SU-DHL-6 (cell line): ENCODE results near the gene IFI35.

Experiments used
- CTCF ChIP-seq: fragments of 200-600 bp; sonication (generic); IDR thresholded peaks from one replicate; pipeline ENCODE4 v1.5.1; 2017; ENCODE audit warnings: antibody characterized with exemption, mild to moderate bottlenecking, low read length, moderate library complexity; ENCODE audit not compliant: insufficient read depth, poor library complexity, severe bottlenecking
- EZH2phosphoT487 ChIP-seq: fragments of 200-600 bp; sonication (generic), shearing (Covaris generic); conservative IDR thresholded peaks from 2 replicates; pipeline ENCODE4 v1.6.1; 2018; ENCODE audit warnings: mild to moderate bottlenecking, antibody characterized with exemption, low read length, moderate library complexity, mixed read lengths

DNA sequence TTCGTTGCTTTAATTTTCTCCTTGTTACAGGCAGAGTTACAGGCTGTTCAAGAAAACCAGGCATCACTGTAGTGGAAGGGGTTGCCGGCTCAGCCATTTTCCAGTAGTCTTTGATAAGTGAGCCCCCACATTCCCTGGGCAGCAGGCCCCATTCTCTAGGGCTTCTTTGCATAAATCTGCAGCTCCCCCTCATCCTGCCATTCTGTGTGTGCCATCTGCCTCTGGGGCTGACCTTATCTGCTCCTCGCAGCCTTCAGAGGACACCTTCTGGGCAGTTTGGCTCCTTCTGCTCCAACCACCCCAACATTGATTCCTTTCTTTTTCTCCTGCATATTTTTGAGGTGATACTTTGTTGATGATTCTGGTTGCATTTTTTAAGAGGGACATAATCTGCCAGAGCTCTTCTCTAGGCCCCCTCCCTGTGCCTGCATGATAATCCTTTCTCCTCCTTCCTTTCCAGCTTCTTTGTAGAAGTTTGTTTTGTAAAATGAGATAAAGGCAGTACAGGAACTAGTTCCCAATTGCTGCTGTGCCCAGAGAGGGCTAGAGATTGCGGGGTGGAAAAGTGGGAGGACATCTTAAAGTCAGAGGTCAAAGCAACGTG lies 35.5 kb downstream of the IFI35 start:
- TF ChIP-seq CTCF (no peak), EZH2phosphoT487 (no peak)
